ENCODE measurements around the gene EIF2AK2. TPM values are rescaled to one million over a fixed set of nuclear protein-coding genes. Genes with fewer than 3 reads are reported as not detected.

The EIF2AK2 gene
- total RNA-seq, 1 experiment from 2014 or later, result 41.7 TPM

GRCh38 chr2:37142546-37142945, 14.2 kb downstream of the EIF2AK2 start:
- ChIA-PET CTCF (no interaction called here), POLR2A (no interaction called here)
- intact Hi-C loops (cut with micrococcal nuclease; ENCODE audit: unreplicated experiment), result no loop called here
- no peaks in the 10 kb centered on the region for H3K9me3 Mint-ChIP-seq (ENCODE audit: unreplicated experiment)
- no peak overlapping the region for H3K4me3 Mint-ChIP-seq (ENCODE audit: unreplicated experiment)
- peaks cover 2% of the 10 kb centered on the region; the same call in 1 of the 2 replicates for H3K36me3 ChIP-seq (ENCODE audit: control insufficient read depth, insufficient read depth, low read length)
- no TSS peak for BruUV-seq (replicated peaks)
- no peaks in the 10 kb centered on the region for H3K27me3 ChIP-seq (replicated peaks; ENCODE audit: control insufficient read depth, insufficient read depth, low read length)
- H3K9me3 ChIP-seq, result no peaks in the 10 kb centered on the region
- H3K4me1 ChIP-seq, result no peaks in the 10 kb centered on the region
- no peaks in the 10 kb centered on the region for H3K4me1 Mint-ChIP-seq (ENCODE audit: low read depth, unreplicated experiment)
- H3K4me3 ChIP-seq (ENCODE audit: low read depth, low read length), result no peak overlapping the region
- H3K27me3 Mint-ChIP-seq (ENCODE audit: insufficient read depth, unreplicated experiment), result no peaks in the 10 kb centered on the region
- TF ChIP-seq CTCF (IDR thresholded peaks at IDR 0.05; ENCODE audit: insufficient read depth in 1 of 2, low read depth in 1 of 2, low read length in 1 of 2, severe bottlenecking in 1 of 2, unreplicated experiment in 1 of 2), result no peak
- H3K36me3 Mint-ChIP-seq (ENCODE audit: insufficient read depth, unreplicated experiment), result peaks cover 38% of the 10 kb centered on the region
- no peak overlapping the region for H3K27ac Mint-ChIP-seq (ENCODE audit: unreplicated experiment)
- DNase-seq, result no peak

- Histone ChIP-seq H3K27me3 (replicated peaks; ENCODE audit: control insufficient read depth, insufficient read depth, low read length) (no peaks in the 10 kb centered on the region), H3K4me3 (ENCODE audit: low read depth, low read length) (no peak overlapping the region), H3K9me3 (no peaks in the 10 kb centered on the region), H3K36me3 (ENCODE audit: control insufficient read depth, insufficient read depth, low read length) (no peaks in the 10 kb centered on the region; the same call in 1 of the 2 replicates), H3K4me1 (no peaks in the 10 kb centered on the region)
- POLR2A ChIA-PET, result no interaction called here
- TF ChIP-seq CTCF (IDR thresholded peaks at IDR 0.05; ENCODE audit: insufficient read depth in 1 of 2, low read depth in 1 of 2, low read length in 1 of 2, severe bottlenecking in 1 of 2, unreplicated experiment in 1 of 2), result no peak
- intact Hi-C loops (cut with micrococcal nuclease; ENCODE audit: unreplicated experiment), result no loop called here
- Mint-ChIP-seq H3K4me3 (ENCODE audit: unreplicated experiment) (no peak overlapping the region), H3K36me3 (ENCODE audit: insufficient read depth, unreplicated experiment) (peaks cover 23% of the 10 kb centered on the region), H3K4me1 (ENCODE audit: low read depth, unreplicated experiment) (no peaks in the 10 kb centered on the region), H3K9me3 (ENCODE audit: unreplicated experiment) (no peaks in the 10 kb centered on the region), H3K27me3 (ENCODE audit: insufficient read depth, unreplicated experiment) (no peaks in the 10 kb centered on the region), H3K27ac (ENCODE audit: unreplicated experiment) (no peak overlapping the region)
- BruUV-seq (replicated peaks), result no TSS peak
- CTCF ChIA-PET, result no interaction called here
- no peak for DNase-seq
These were observed 23.9 kb downstream of the EIF2AK2 start for GRCh38 chr2:37132914-37133313.

GRCh38 chr2:37125416-37125815, 31.4 kb downstream of the EIF2AK2 start:
- ChIA-PET CTCF (no interaction called here), POLR2A (no interaction called here)
- no peaks in the 10 kb centered on the region for H3K27me3 ChIP-seq (replicated peaks; ENCODE audit: control insufficient read depth, insufficient read depth, low read length)
- Mint-ChIP-seq H3K27me3 (ENCODE audit: insufficient read depth, unreplicated experiment) (no peaks in the 10 kb centered on the region), H3K36me3 (ENCODE audit: insufficient read depth, unreplicated experiment) (peaks cover 41% of the 10 kb centered on the region), H3K4me3 (ENCODE audit: unreplicated experiment) (no peak overlapping the region), H3K4me1 (ENCODE audit: low read depth, unreplicated experiment) (no peaks in the 10 kb centered on the region), H3K27ac (ENCODE audit: unreplicated experiment) (no peak overlapping the region), H3K9me3 (ENCODE audit: unreplicated experiment) (no peaks in the 10 kb centered on the region)
- intact Hi-C loops (cut with micrococcal nuclease; ENCODE audit: unreplicated experiment), result no loop called here
- no peaks in the 10 kb centered on the region for H3K9me3 ChIP-seq
- no peaks in the 10 kb centered on the region for H3K4me1 ChIP-seq
- no peak for TF ChIP-seq CTCF (IDR thresholded peaks at IDR 0.05; ENCODE audit: insufficient read depth in 1 of 2, low read depth in 1 of 2, low read length in 1 of 2, severe bottlenecking in 1 of 2, unreplicated experiment in 1 of 2)
- no TSS peak for BruUV-seq (replicated peaks)
- peaks cover 2% of the 10 kb centered on the region; the same call in 1 of the 2 replicates for H3K36me3 ChIP-seq (ENCODE audit: control insufficient read depth, insufficient read depth, low read length)
- DNase-seq, result no peak
- no peak overlapping the region for H3K4me3 ChIP-seq (ENCODE audit: low read depth, low read length)
